GM12878 (cell line): ENCODE results near the gene GPR151.

Experiments
- BCL11A ChIP-seq: IDR thresholded peaks from 2 replicates; pipeline ENCODE4 v1.6.1; 2011; ENCODE audit warnings: low read depth, low read length
- CHD2 ChIP-seq: IDR thresholded peaks from 2 replicates; pipeline ENCODE4 v1.6.1; 2011; ENCODE audit warnings: low read depth, low read length, improper control_type of control experiment, borderline replicate concordance
- CTCF ChIP-seq, 3 experiments: IDR thresholded peaks in 2 of 3; conservative IDR thresholded peaks in 1 of 3; 2 replicates each; pipeline ENCODE4 v1.5.1; 2011; ENCODE audit warnings: low read depth in 3 of 3, low read length in 3 of 3, mild to moderate bottlenecking in 3 of 3, control low read depth in 2 of 3, moderate library complexity in 2 of 3, inconsistent platforms in 1 of 3, mixed read lengths in 1 of 3; ENCODE audit not compliant: control insufficient read depth in 2 of 3, insufficient read depth in 1 of 3; ENCODE audit errors: extremely low read depth in 1 of 3
- EP300 ChIP-seq, 2 experiments: fragments of 150-350 bp in 1 of 2; IDR thresholded peaks; 2 replicates each; pipeline ENCODE4 v1.6.1; 2011 to 2012; ENCODE audit warnings: low read depth in 2 of 2, low read length in 2 of 2, borderline replicate concordance in 1 of 2, improper control_type of control experiment in 1 of 2, inconsistent platforms in 1 of 2; ENCODE audit not compliant: control insufficient read depth in 1 of 2
- GABPA ChIP-seq: IDR thresholded peaks from 2 replicates; pipeline ENCODE4 v1.6.1; 2014; ENCODE audit warnings: antibody characterized with exemption, low read depth, mild to moderate bottlenecking, inconsistent platforms
- IRF3 ChIP-seq: fragments of 450-650 bp; IDR thresholded peaks from 2 replicates; pipeline ENCODE4 v1.6.1; 2014; ENCODE audit warnings: mild to moderate bottlenecking
- POLR2A ChIP-seq: IDR thresholded peaks from 2 replicates; pipeline ENCODE4 v1.6.1; 2011; ENCODE audit warnings: low read depth, mild to moderate bottlenecking, low read length
- SIX5 ChIP-seq: IDR thresholded peaks from 2 replicates; pipeline ENCODE4 v1.6.1; 2011; ENCODE audit warnings: mild to moderate bottlenecking, low read depth, low read length, moderate library complexity; ENCODE audit not compliant: severe bottlenecking
- TCF12 ChIP-seq: IDR thresholded peaks from 2 replicates; pipeline ENCODE4 v1.6.1; 2011; ENCODE audit warnings: low read depth, mild to moderate bottlenecking, low read length
- YBX1 ChIP-seq: fragments of 450-650 bp; IDR thresholded peaks from 2 replicates; pipeline ENCODE4 v1.6.1; 2016; ENCODE audit warnings: antibody characterized with exemption
- YY1 ChIP-seq: IDR thresholded peaks from 2 replicates; pipeline ENCODE4 v1.6.1; 2011; ENCODE audit warnings: low read depth, mild to moderate bottlenecking, low read length
- TF ChIP-seq, protein P1 (sequence below): fragments of 450-650 bp; IDR thresholded peaks from 2 replicates; pipeline ENCODE4 v1.6.1; 2017; ENCODE audit warnings: mild to moderate bottlenecking
- TF ChIP-seq, protein P2 (sequence below): IDR thresholded peaks from 2 replicates; pipeline ENCODE4 v1.6.1; 2012; ENCODE audit warnings: low read depth, low read length, improper control_type of control experiment

DNA sequence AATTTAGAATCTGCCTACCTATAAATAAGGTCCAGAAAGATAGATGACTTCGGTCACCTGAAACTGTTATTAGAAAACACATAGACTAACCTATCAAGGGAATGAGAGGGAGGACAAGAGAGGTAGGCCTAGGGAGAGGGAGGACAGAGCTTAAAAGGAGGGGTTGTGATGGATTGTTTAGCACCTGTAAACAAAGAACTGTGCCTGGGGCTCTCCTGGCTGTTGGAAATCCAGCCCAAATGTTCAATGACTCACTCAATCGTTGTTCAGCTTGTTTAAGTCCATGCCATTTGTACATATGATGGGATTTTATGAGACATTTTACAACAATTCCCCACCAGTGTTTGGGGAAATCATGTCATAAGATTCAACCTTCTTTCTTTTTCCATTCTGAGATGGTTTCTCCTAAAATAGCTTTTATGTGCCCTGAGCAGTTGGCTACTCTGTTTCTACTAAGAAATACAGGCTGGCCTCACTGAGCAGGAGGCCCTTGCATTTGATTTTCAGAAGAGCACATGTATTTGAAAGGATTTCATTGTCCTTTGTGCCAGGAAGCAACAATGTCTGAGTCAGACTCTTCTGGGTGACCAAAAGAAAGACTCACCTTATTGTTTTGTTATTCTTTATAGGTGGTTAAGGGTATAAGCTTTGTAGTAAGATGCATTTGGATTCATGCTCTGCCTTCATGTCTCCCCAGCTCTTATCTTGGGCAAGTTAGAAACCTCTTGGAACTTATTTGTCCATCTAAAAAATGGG is 48.2 kb upstream of the GPR151 start:
- TF ChIP-seq BCL11A (no peak), POLR2A (no peak), GABPA (no peak), SIX5 (no peak), IRF3 (no peak), YY1 (no peak), YBX1 (no peak), CHD2 (no peak), TCF12 (no peak), CTCF (IDR thresholded peaks at IDR 0.05 in 2 of 3, conservative IDR thresholded peaks at IDR 0.05 in 1 of 3; ENCODE audit: control insufficient read depth in 2 of 3, extremely low read depth in 1 of 3, insufficient read depth in 1 of 3, low read depth in 3 of 3, low read length in 3 of 3) (no peak), EP300 (IDR thresholded peaks at IDR 0.05; ENCODE audit: borderline replicate concordance in 1 of 2, control insufficient read depth in 1 of 2, low read depth in 2 of 2, low read length in 2 of 2) (no peak)
- TF ChIP-seq, protein P1, sequence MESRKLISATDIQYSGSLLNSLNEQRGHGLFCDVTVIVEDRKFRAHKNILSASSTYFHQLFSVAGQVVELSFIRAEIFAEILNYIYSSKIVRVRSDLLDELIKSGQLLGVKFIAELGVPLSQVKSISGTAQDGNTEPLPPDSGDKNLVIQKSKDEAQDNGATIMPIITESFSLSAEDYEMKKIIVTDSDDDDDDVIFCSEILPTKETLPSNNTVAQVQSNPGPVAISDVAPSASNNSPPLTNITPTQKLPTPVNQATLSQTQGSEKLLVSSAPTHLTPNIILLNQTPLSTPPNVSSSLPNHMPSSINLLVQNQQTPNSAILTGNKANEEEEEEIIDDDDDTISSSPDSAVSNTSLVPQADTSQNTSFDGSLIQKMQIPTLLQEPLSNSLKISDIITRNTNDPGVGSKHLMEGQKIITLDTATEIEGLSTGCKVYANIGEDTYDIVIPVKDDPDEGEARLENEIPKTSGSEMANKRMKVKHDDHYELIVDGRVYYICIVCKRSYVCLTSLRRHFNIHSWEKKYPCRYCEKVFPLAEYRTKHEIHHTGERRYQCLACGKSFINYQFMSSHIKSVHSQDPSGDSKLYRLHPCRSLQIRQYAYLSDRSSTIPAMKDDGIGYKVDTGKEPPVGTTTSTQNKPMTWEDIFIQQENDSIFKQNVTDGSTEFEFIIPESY: no peak
- TF ChIP-seq, protein P2, sequence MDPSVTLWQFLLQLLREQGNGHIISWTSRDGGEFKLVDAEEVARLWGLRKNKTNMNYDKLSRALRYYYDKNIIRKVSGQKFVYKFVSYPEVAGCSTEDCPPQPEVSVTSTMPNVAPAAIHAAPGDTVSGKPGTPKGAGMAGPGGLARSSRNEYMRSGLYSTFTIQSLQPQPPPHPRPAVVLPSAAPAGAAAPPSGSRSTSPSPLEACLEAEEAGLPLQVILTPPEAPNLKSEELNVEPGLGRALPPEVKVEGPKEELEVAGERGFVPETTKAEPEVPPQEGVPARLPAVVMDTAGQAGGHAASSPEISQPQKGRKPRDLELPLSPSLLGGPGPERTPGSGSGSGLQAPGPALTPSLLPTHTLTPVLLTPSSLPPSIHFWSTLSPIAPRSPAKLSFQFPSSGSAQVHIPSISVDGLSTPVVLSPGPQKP: no peak
